ENCODE data around the gene BTG2.
"Not testable (repeated sequence)": the region's sequence is repeated elsewhere in the genome, so short reads cannot be mapped to it uniquely, and the experiment has no call there.

The BTG2 gene
- 1,084 to 2,070 (median 1,317) reads per million in 3 donors for total RNA-seq

DNA sequence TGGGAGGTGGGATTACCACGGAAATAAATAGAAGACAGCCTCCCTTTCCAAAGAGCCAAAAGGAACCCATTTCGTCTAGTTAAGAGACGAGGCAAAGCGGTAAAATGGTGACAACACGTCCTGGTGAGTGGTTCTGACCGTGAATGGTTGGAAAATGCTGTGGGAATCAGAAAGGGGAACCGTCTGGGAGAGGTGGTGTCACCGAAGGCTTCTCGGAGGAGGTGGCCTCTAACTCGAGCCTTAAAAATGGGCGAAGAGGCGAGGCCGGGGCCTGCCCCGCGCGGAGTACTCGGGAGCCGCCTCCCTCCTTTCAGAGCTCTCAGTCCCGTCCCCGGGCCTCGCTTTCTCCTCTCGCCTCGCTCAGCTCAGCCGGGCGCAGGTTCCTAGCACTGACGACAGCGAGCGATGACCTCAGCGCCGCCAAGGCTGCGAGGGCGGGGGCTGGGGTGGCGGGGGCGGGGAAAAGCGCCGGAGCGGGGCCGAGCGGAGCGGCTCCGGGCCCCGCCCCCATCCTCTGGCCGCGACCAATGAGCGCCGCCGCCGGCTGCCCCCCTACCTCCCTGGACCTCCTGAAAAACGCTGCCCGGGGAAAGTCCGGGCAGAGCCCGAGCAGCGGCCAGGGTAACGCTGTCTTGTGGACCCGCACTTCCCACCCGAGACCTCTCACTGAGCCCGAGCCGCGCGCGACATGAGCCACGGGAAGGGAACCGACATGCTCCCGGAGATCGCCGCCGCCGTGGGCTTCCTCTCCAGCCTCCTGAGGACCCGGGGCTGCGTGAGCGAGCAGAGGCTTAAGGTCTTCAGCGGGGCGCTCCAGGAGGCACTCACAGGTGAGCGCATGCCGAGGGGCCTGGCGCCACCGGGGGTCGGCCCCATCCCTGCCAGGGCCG lies at the start of gene BTG2:
BTG2 (plus strand) TSS at position 601 of the 890 bp plus-strand sequence; CDS start at position 689, 88 bp downstream.
- H3K4me3 ChIP-seq (ENCODE audit: insufficient read depth, low read depth, low read length, poor library complexity, severe bottlenecking): peak within 1 kb of the TSS; percentile 71

GRCh38 chr1:203256636-203257035 lies 48.7 kb upstream of the BTG2 start:
- not testable (repeated sequence) for H3K9me3 ChIP-seq (ENCODE audit: control insufficient read depth, low read length); H3K27me3 ChIP-seq (replicated peaks; ENCODE audit: control insufficient read depth, insufficient read depth, low read length, poor library complexity, severe bottlenecking); H3K36me3 ChIP-seq (ENCODE audit: control insufficient read depth, insufficient read depth, low read length); DNase-seq; H3K27ac ChIP-seq (ENCODE audit: insufficient read depth, low read length, poor library complexity, severe bottlenecking); H3K4me1 ChIP-seq (ENCODE audit: control insufficient read depth, insufficient read depth, low read length, poor library complexity, severe bottlenecking); H3K4me3 ChIP-seq (ENCODE audit: insufficient read depth, low read depth, low read length, poor library complexity, severe bottlenecking)

More for the DNA sequence above, at the start of gene BTG2:
- DNase-seq: peak; percentile 87 to 91 (median 89)
- Histone ChIP-seq H3K4me1 (ENCODE audit: control insufficient read depth, insufficient read depth, low read length, poor library complexity, severe bottlenecking) (peaks cover 36% of the 10 kb centered on the region), H3K27ac (ENCODE audit: insufficient read depth, low read length, poor library complexity, severe bottlenecking) (peak within 1 kb of the TSS; percentile 99), H3K9me3 (ENCODE audit: control insufficient read depth, low read length) (no peaks in the 10 kb centered on the region), H3K27me3 (replicated peaks; ENCODE audit: control insufficient read depth, insufficient read depth, low read length, poor library complexity, severe bottlenecking) (no peaks in the 10 kb centered on the region), H3K36me3 (ENCODE audit: control insufficient read depth, insufficient read depth, low read length) (peaks cover 41% of the 10 kb centered on the region)

DNA sequence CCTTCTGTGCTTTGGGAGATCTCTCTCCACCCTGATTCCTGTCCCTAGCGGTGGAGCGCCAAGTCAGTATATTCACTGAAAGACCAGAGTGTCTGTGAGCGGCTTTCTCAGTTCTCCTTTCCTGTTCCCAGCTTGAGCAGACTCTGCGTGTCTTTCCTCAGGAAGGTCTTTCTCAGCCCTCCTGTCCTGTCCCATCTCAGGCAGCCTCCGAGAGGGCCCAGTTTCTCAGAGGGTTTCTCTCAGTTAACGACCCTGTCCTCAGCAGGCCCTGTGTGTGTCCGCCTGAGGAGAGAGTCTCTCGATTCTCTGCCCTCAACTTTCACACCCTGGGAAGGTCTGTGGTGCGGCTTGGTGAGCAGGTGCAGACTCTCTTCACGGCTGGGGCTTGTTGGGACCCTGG lies 41.8 kb upstream of the BTG2 start:
- H3K9me3 ChIP-seq (ENCODE audit: control insufficient read depth, low read length): no peaks in the 10 kb centered on the region
- no peaks in the 10 kb centered on the region for H3K36me3 ChIP-seq (ENCODE audit: control insufficient read depth, insufficient read depth, low read length)
- no peak for DNase-seq
- H3K27ac ChIP-seq (ENCODE audit: insufficient read depth, low read length, poor library complexity, severe bottlenecking): no peak overlapping the region
- no peaks in the 10 kb centered on the region for H3K27me3 ChIP-seq (replicated peaks; ENCODE audit: control insufficient read depth, insufficient read depth, low read length, poor library complexity, severe bottlenecking)
- H3K4me3 ChIP-seq (ENCODE audit: insufficient read depth, low read depth, low read length, poor library complexity, severe bottlenecking): no peak overlapping the region
- peaks cover 6% of the 10 kb centered on the region for H3K4me1 ChIP-seq (ENCODE audit: control insufficient read depth, insufficient read depth, low read length, poor library complexity, severe bottlenecking)

DNA sequence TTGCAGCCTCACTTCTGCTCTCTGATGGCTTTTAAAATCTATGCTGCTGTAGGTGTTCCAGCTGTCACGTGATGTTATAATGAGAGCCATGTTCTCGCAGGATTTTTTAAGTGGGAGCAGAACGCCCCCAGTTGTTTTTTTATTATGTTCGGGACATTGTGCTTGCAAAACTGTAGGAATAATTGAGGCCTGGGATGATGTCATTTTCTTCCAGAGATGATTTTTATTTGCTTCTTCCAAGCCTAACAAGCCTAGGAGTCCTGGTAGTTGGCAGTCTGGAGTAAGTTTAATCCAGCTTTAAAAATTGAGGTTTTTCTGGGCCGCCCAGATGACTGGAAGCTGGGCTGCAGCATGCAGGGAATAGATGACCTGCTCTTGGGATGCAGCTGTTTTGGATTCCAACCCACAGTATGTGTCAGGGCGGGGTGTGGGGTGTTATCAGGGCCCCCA lies 41.2 kb upstream of the BTG2 start:
- Histone ChIP-seq H3K4me3 (ENCODE audit: insufficient read depth, low read depth, low read length, poor library complexity, severe bottlenecking) (no peak overlapping the region), H3K27ac (ENCODE audit: insufficient read depth, low read length, poor library complexity, severe bottlenecking) (no peak overlapping the region), H3K27me3 (replicated peaks; ENCODE audit: control insufficient read depth, insufficient read depth, low read length, poor library complexity, severe bottlenecking) (no peaks in the 10 kb centered on the region), H3K36me3 (ENCODE audit: control insufficient read depth, insufficient read depth, low read length) (no peaks in the 10 kb centered on the region), H3K9me3 (ENCODE audit: control insufficient read depth, low read length) (no peaks in the 10 kb centered on the region), H3K4me1 (ENCODE audit: control insufficient read depth, insufficient read depth, low read length, poor library complexity, severe bottlenecking) (peaks cover 12% of the 10 kb centered on the region)
- no peak for DNase-seq

- H3K4me1 ChIP-seq (ENCODE audit: control insufficient read depth, insufficient read depth, low read length, poor library complexity, severe bottlenecking): peaks cover 14% of the 10 kb centered on the region
- H3K4me3 ChIP-seq (ENCODE audit: insufficient read depth, low read depth, low read length, poor library complexity, severe bottlenecking): no peak overlapping the region
- DNase-seq: no peak
- H3K27ac ChIP-seq (ENCODE audit: insufficient read depth, low read length, poor library complexity, severe bottlenecking): no peak overlapping the region
- no peaks in the 10 kb centered on the region for H3K27me3 ChIP-seq (replicated peaks; ENCODE audit: control insufficient read depth, insufficient read depth, low read length, poor library complexity, severe bottlenecking)
- H3K9me3 ChIP-seq (ENCODE audit: control insufficient read depth, low read length): no peaks in the 10 kb centered on the region
- H3K36me3 ChIP-seq (ENCODE audit: control insufficient read depth, insufficient read depth, low read length): no peaks in the 10 kb centered on the region
These were observed 39.8 kb upstream of the BTG2 start for GRCh38 chr1:203265541-203265940.

DNA sequence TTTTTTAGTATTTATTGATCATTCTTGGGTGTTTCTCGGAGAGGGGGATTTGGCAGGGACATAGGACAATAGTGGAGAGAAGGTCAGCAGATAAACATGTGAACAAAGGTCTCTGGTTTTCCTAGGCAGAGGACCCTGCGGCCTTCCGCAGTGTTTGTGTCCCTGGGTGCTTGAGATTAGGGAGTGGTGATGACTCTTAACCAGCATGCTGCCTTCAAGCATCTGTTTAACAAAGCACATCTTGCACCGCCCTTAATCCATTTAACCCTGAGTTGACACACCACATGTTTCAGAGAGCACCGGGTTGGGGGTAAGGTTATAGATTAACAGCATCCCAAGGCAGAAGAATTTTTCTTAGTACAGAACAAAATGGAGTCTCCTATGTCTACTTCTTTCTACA lies 39.2 kb upstream of the BTG2 start:
- H3K4me3 ChIP-seq (ENCODE audit: insufficient read depth, low read depth, low read length, poor library complexity, severe bottlenecking); H3K27ac ChIP-seq (ENCODE audit: insufficient read depth, low read length, poor library complexity, severe bottlenecking); H3K9me3 ChIP-seq (ENCODE audit: control insufficient read depth, low read length); DNase-seq; H3K36me3 ChIP-seq (ENCODE audit: control insufficient read depth, insufficient read depth, low read length); H3K27me3 ChIP-seq (replicated peaks; ENCODE audit: control insufficient read depth, insufficient read depth, low read length, poor library complexity, severe bottlenecking): not testable (repeated sequence)
- H3K4me1 ChIP-seq (ENCODE audit: control insufficient read depth, insufficient read depth, low read length, poor library complexity, severe bottlenecking): peaks cover 14% of the 10 kb centered on the region

- Histone ChIP-seq H3K27me3 (replicated peaks; ENCODE audit: control insufficient read depth, insufficient read depth, low read length, poor library complexity, severe bottlenecking) (no peaks in the 10 kb centered on the region), H3K4me3 (ENCODE audit: insufficient read depth, low read depth, low read length, poor library complexity, severe bottlenecking) (peak overlapping the region; percentile 54), H3K27ac (ENCODE audit: insufficient read depth, low read length, poor library complexity, severe bottlenecking) (peak overlapping the region; percentile 60), H3K4me1 (ENCODE audit: control insufficient read depth, insufficient read depth, low read length, poor library complexity, severe bottlenecking) (peaks cover 14% of the 10 kb centered on the region), H3K9me3 (ENCODE audit: control insufficient read depth, low read length) (no peaks in the 10 kb centered on the region), H3K36me3 (ENCODE audit: control insufficient read depth, insufficient read depth, low read length) (no peaks in the 10 kb centered on the region)
- DNase-seq: peak; percentile 69 to 75 (median 74)
These were observed 37.9 kb upstream of the BTG2 start for GRCh38 chr1:203267347-203267846.

- no peak for DNase-seq
- no peaks in the 10 kb centered on the region for H3K9me3 ChIP-seq (ENCODE audit: control insufficient read depth, low read length)
- H3K4me3 ChIP-seq (ENCODE audit: insufficient read depth, low read depth, low read length, poor library complexity, severe bottlenecking): peak overlapping the region; percentile 54
- H3K27me3 ChIP-seq (replicated peaks; ENCODE audit: control insufficient read depth, insufficient read depth, low read length, poor library complexity, severe bottlenecking): no peaks in the 10 kb centered on the region
- H3K27ac ChIP-seq (ENCODE audit: insufficient read depth, low read length, poor library complexity, severe bottlenecking): peak overlapping the region; percentile 60
- H3K4me1 ChIP-seq (ENCODE audit: control insufficient read depth, insufficient read depth, low read length, poor library complexity, severe bottlenecking): peaks cover 14% of the 10 kb centered on the region
- H3K36me3 ChIP-seq (ENCODE audit: control insufficient read depth, insufficient read depth, low read length): no peaks in the 10 kb centered on the region
These were observed 37.4 kb upstream of the BTG2 start for GRCh38 chr1:203267912-203268311.

DNA sequence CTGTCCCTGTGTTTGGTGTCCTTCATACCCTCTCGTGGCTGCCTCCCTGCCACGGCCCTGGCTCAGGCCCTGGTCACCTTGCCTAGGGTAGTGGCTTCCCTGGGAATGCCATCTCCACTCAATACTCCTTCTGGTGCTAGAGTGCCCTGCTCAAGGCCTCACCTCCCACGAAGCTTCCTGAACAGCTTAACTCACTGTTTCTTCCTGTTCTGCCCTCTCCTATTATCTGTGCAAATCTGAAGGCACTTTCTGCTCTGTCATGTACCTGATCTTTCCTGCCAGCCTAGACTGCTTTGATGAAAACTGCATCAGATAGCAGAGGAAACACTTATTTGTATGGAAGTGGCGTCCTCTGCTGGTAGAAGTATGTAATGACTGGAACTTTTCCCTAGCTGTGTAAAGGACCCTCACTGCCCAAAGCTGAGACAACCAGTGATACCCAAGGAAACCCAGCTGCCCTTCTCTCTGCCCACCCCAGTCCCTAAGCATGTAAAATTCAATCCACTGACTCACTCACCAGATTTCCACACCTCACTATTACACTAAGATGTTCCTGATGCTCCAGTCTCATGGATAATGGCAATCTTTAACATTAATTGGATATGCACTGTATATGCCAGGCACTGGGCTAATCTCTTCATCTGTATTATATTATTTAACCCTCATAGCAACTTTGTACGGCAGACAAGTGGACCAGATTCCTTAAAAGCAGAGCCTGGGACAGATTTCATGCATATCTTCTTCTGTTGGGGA lies 36.2 kb upstream of the BTG2 start:
- H3K27ac ChIP-seq (ENCODE audit: insufficient read depth, low read length, poor library complexity, severe bottlenecking): peak overlapping the region; percentile 59
- DNase-seq: peak in 2 of 3 donors; percentile 27 to 43
- H3K4me3 ChIP-seq (ENCODE audit: insufficient read depth, low read depth, low read length, poor library complexity, severe bottlenecking): no peak overlapping the region
- no peaks in the 10 kb centered on the region for H3K9me3 ChIP-seq (ENCODE audit: control insufficient read depth, low read length)
- H3K27me3 ChIP-seq (replicated peaks; ENCODE audit: control insufficient read depth, insufficient read depth, low read length, poor library complexity, severe bottlenecking): no peaks in the 10 kb centered on the region
- peaks cover 20% of the 10 kb centered on the region for H3K4me1 ChIP-seq (ENCODE audit: control insufficient read depth, insufficient read depth, low read length, poor library complexity, severe bottlenecking)
- H3K36me3 ChIP-seq (ENCODE audit: control insufficient read depth, insufficient read depth, low read length): no peaks in the 10 kb centered on the region

DNA sequence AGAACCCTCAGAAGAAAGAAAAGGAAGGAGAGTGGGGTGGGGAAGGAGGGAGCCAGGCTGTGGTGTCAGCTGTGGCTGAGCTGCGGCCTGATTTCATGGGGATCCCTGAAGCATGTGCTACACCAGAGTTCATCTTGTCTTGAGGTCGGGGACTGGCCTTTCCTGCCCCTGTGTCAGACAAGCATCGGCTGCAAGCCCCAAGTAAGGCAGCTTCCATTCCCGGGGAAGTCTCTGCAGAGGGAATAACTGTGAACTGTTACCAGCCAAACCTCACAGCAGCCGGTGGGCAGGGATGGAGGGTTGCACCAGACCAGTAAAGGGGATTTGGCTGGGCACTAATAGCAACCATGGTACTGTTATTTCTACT lies 35.7 kb upstream of the BTG2 start:
- H3K4me3 ChIP-seq (ENCODE audit: insufficient read depth, low read depth, low read length, poor library complexity, severe bottlenecking): no peak overlapping the region
- no peaks in the 10 kb centered on the region for H3K9me3 ChIP-seq (ENCODE audit: control insufficient read depth, low read length)
- H3K36me3 ChIP-seq (ENCODE audit: control insufficient read depth, insufficient read depth, low read length): no peaks in the 10 kb centered on the region
- H3K27me3 ChIP-seq (replicated peaks; ENCODE audit: control insufficient read depth, insufficient read depth, low read length, poor library complexity, severe bottlenecking): no peaks in the 10 kb centered on the region
- peaks cover 20% of the 10 kb centered on the region for H3K4me1 ChIP-seq (ENCODE audit: control insufficient read depth, insufficient read depth, low read length, poor library complexity, severe bottlenecking)
- H3K27ac ChIP-seq (ENCODE audit: insufficient read depth, low read length, poor library complexity, severe bottlenecking): no peak overlapping the region
- no peak for DNase-seq

All from effector memory CD4-positive, alpha-beta T cell (primary cell).